Glomerular endothelial cell (primary cell): Measurements from ENCODE around the gene ROGDI. TPM values are rescaled to one million over a fixed set of nuclear protein-coding genes. Genes with fewer than 3 reads are reported as not detected.

ENCODE experiments used
- total RNA-seq: library from RNA; depleted of rRNA; stranded (reverse); fragments of >200 nt; gene quantifications from 2 replicates; pipeline ENCODE4 v1.2.3, GENCODE V29; 2015

The ROGDI gene
- total RNA-seq, 1 donor from 2014 or later: 31.1 TPM

Other genes starting within 250 kb of the ROGDI start
- gene C16orf96, start 246.3 kb downstream of the ROGDI start, total RNA-seq: not detected in 2 replicates
- gene UBALD1, start 187.7 kb downstream of the ROGDI start, total RNA-seq: 9.9 and 19.7 TPM in 2 replicates
- gene MGRN1, start 177.8 kb downstream of the ROGDI start, total RNA-seq: 80.6 and 87.1 TPM in 2 replicates
- 32.9 and 36.5 TPM in 2 replicates for gene NUDT16L1, start 109.1 kb downstream of the ROGDI start, total RNA-seq
- 15.5 and 16.6 TPM in 2 replicates for gene ANKS3, start 68.4 kb downstream of the ROGDI start, total RNA-seq
- 0.68 and 1.8 TPM in 2 replicates for gene DNAAF8, start 68.1 kb downstream of the ROGDI start, total RNA-seq
- 8.7 and 11.3 TPM in 2 replicates for gene ZNF500, start 35.5 kb downstream of the ROGDI start, total RNA-seq
- gene SEPTIN12, start 14.3 kb downstream of the ROGDI start, total RNA-seq: not detected in 2 replicates
- gene SMIM22, start 7.3 kb downstream of the ROGDI start, total RNA-seq: not detected in 2 replicates
- gene GLYR1, start 44.7 kb upstream of the ROGDI start, total RNA-seq: 50.8 and 57.7 TPM in 2 replicates
- 41.1 and 50.1 TPM in 2 replicates for gene UBN1, start 44.8 kb upstream of the ROGDI start, total RNA-seq
- 0.18 and 1.3 TPM in 2 replicates for gene PPL, start 134.5 kb upstream of the ROGDI start, total RNA-seq
- gene SEC14L5, start 155.7 kb upstream of the ROGDI start, total RNA-seq: not detected in 2 replicates
- 56.3 and 73.7 TPM in 2 replicates for gene NAGPA, start 231.3 kb upstream of the ROGDI start, total RNA-seq